K562 (cell line): Measurements from ENCODE around the gene PDIA5. TPM values are rescaled to one million over a fixed set of nuclear protein-coding genes. Genes with fewer than 3 reads are reported as not detected.

Experiments used
- ATAC-seq: fragments of 200-7000 bp; cut with Tn5 transposase; 3 replicates; pipeline ENCODE4 v1.9.1; 2020; ENCODE audit warnings: moderate library complexity
- BruUV-seq: library from RNA; stranded (reverse); fragments of 400-500 nt; replicated peaks from 2 replicates; lab custom pipeline; 2021; lab: Mats Ljungman, UMichigan
- CTCF ChIA-PET: fragments of 300-600 bp; formaldehyde crosslinking; extraction: SDS; loops from one replicate; lab custom pipeline; 2021; ENCODE audit warnings: low intra/inter-chr PET ratio; lab: Yijun Ruan, JAX
- POLR2A ChIA-PET: fragments of 300-600, 350-650 bp; sonication (Branson Sonifier 250); formaldehyde crosslinking; extraction: SDS; loops from one replicate; lab custom pipeline; 2021; ENCODE audit warnings: antibody characterized with exemption, inconsistent platforms; lab: Yijun Ruan, JAX
- DNase-seq, 4 experiments: peaks; one replicate each; pipeline versions ENCODE4 v3.0.0 to v3.0.0-alpha.2; 2011 to 2018; ENCODE audit warnings: low spot score in 3 of 4, mixed read lengths in 3 of 4; ENCODE audit errors: extremely low read depth in 1 of 4
- FAIRE-seq: peaks from 2 replicates; lab custom pipeline; 2011; peaks lifted over from hg19 to GRCh38; lab: Jason Lieb, UNC
- H2AFZ ChIP-seq: 2 replicates; pipeline ENCODE4 v1.6.0; 2011; ENCODE audit warnings: low read depth, low read length, control low read depth, inconsistent platforms
- H3K27ac ChIP-seq: fragments of 200-600 bp; 3 replicates; pipeline ENCODE4 v1.8.0; 2011; ENCODE audit warnings: low read depth, mild to moderate bottlenecking, control low read depth, inconsistent platforms, low read length, moderate library complexity, mixed read lengths; ENCODE audit errors: extremely low read depth
- H3K27me3 ChIP-seq, 2 experiments: fragments of 300-600 bp in 1 of 2; 2 replicates in 1 of 2; 3 replicates in 1 of 2; pipeline versions ENCODE4 v1.6.0 to v1.8.0; 2011; ENCODE audit warnings: inconsistent platforms in 2 of 2, low read length in 2 of 2, mild to moderate bottlenecking in 1 of 2, mixed read lengths in 1 of 2, moderate library complexity in 1 of 2; ENCODE audit not compliant: control insufficient read depth in 2 of 2, insufficient read depth in 2 of 2
- H3K36me3 ChIP-seq: fragments of 300-600 bp; 3 replicates; pipeline ENCODE4 v1.8.0; 2011; ENCODE audit warnings: mild to moderate bottlenecking, low read length, inconsistent platforms; ENCODE audit not compliant: control insufficient read depth, insufficient read depth
- H3K4me1 ChIP-seq, 2 experiments: fragments of 200-600 bp in 1 of 2; replicated peaks in 1 of 2; 2 replicates in 1 of 2; 3 replicates in 1 of 2; pipeline versions ENCODE4 v1.5.1 to v1.8.0; 2011; ENCODE audit warnings: inconsistent platforms in 2 of 2, low read length in 2 of 2, mild to moderate bottlenecking in 1 of 2, mixed read lengths in 1 of 2, moderate library complexity in 1 of 2; ENCODE audit not compliant: control insufficient read depth in 2 of 2, insufficient read depth in 2 of 2
- H3K4me2 ChIP-seq: 2 replicates; pipeline ENCODE4 v1.6.1; 2011; ENCODE audit warnings: low read length, control low read depth, inconsistent platforms, mixed read lengths; ENCODE audit not compliant: insufficient read depth
- H3K4me3 ChIP-seq: fragments of 200-600 bp; sonication (generic), shearing (Covaris generic); 2 replicates; pipeline ENCODE4 v1.5.1; 2016; ENCODE audit warnings: control low read depth, inconsistent platforms
- H3K79me2 ChIP-seq: fragments of 200-600 bp; 3 replicates; pipeline ENCODE4 v1.8.0; 2011; ENCODE audit warnings: low read length, inconsistent platforms; ENCODE audit not compliant: control insufficient read depth, insufficient read depth
- H3K9ac ChIP-seq, 2 experiments: 2 replicates each; pipeline versions ENCODE4 v1.6.0 to v1.6.1; 2011; ENCODE audit warnings: low read depth in 2 of 2, low read length in 2 of 2, control low read depth in 1 of 2, inconsistent platforms in 1 of 2, mild to moderate bottlenecking in 1 of 2, mixed read lengths in 1 of 2; ENCODE audit not compliant: insufficient read depth in 1 of 2
- H3K9me1 ChIP-seq: one replicate; pipeline ENCODE4 v1.6.0; 2011; ENCODE audit warnings: inconsistent platforms, mild to moderate bottlenecking, low read length, moderate library complexity; ENCODE audit not compliant: control insufficient read depth, insufficient read depth
- H3K9me3 ChIP-seq: replicated peaks from 2 replicates; pipeline ENCODE4 v1.5.1; 2011; ENCODE audit warnings: low read depth, low read length, inconsistent platforms; ENCODE audit not compliant: control insufficient read depth, insufficient read depth
- H4K20me1 ChIP-seq: replicated peaks from 2 replicates; pipeline ENCODE4 v1.6.1; 2011; ENCODE audit warnings: low read length, inconsistent platforms, mixed read lengths; ENCODE audit not compliant: control insufficient read depth, insufficient read depth
- CBX2 ChIP-seq: fragments of 200-600 bp; sonication (generic); IDR thresholded peaks from one replicate; pipeline ENCODE4 v1.6.1; 2012; ENCODE audit warnings: mild to moderate bottlenecking, low read length, inconsistent platforms; ENCODE audit not compliant: insufficient read depth, poor library complexity, severe bottlenecking
- EP300 ChIP-seq: IDR thresholded peaks from 2 replicates; pipeline ENCODE4 v1.6.1; 2012; ENCODE audit warnings: low read length, improper control_type of control experiment
- ETS1 ChIP-seq: conservative IDR thresholded peaks from 2 replicates; pipeline ENCODE4 v1.6.1; 2011; ENCODE audit warnings: low read depth, mild to moderate bottlenecking, low read length; ENCODE audit not compliant: control insufficient read depth
- GATAD2A ChIP-seq: fragments of 450-650 bp; IDR thresholded peaks from 2 replicates; pipeline ENCODE4 v1.6.1; 2017
- HLTF ChIP-seq: fragments of 450-650 bp; IDR thresholded peaks from 2 replicates; pipeline ENCODE4 v1.6.1; 2016
- IRF2 ChIP-seq: sonication (generic); formaldehyde crosslinking; IDR thresholded peaks from 2 replicates; pipeline ENCODE4 v1.8.1; 2022; ENCODE audit warnings: mild to moderate bottlenecking, missing genetic modification reagents
- MBD2 ChIP-seq: sonication (generic); IDR thresholded peaks from 2 replicates; pipeline ENCODE4 v1.6.1; 2016; ENCODE audit warnings: low read depth, borderline replicate concordance
- NCOA1 ChIP-seq: fragments of 450-650 bp; IDR thresholded peaks from 2 replicates; pipeline ENCODE4 v1.6.1; 2016; ENCODE audit warnings: low read depth
- NFYB ChIP-seq: IDR thresholded peaks from 2 replicates; pipeline ENCODE4 v1.6.1; 2011; ENCODE audit warnings: mild to moderate bottlenecking, moderate library complexity; ENCODE audit not compliant: insufficient read length; ENCODE audit errors: extremely low read depth
- NR4A1 ChIP-seq, 2 experiments: fragments of 250-450 bp in 1 of 2; fragments of 450-650 bp in 1 of 2; sonication (Bioruptor Pico) in 1 of 2; IDR thresholded peaks; 2 replicates each; pipeline versions ENCODE4 v1.4.0 to v1.6.1; 2016 to 2020; ENCODE audit warnings: mild to moderate bottlenecking in 2 of 2, missing compliant biosample characterization in 1 of 2, missing genetic modification characterization in 1 of 2, moderate library complexity in 1 of 2
- TBP ChIP-seq: optimal IDR thresholded peaks from 2 replicates; pipeline ENCODE3; 2011; ENCODE audit warnings: low read depth, low read length, improper control_type of control experiment
- ZFP30 ChIP-seq: fragments of 250-450 bp; sonication (Bioruptor Pico); IDR thresholded peaks from 2 replicates; pipeline ENCODE4 v1.8.0; 2022; ENCODE audit warnings: moderate library complexity, mild to moderate bottlenecking, inconsistent platforms, borderline replicate concordance
- ZNF740 ChIP-seq, 3 experiments: fragments of 200-800 bp in 1 of 3; sonication (Bioruptor generic) in 1 of 3; sonication (generic) in 1 of 3; formaldehyde crosslinking in 1 of 3; IDR thresholded peaks; 2 replicates each; pipeline versions ENCODE4 v1.6.1 to v1.8.0; 2016 to 2022; ENCODE audit warnings: mild to moderate bottlenecking in 2 of 3, missing compliant biosample characterization in 2 of 3, missing genetic modification characterization in 2 of 3, missing genetic modification reagents in 1 of 3
- ZNF79 ChIP-seq: fragments of 250-450 bp; sonication (Bioruptor Pico); IDR thresholded peaks from 2 replicates; pipeline ENCODE4 v1.4.0; 2020; ENCODE audit warnings: low read depth, mild to moderate bottlenecking, moderate library complexity
- WGBS: fragments of 100-300 bp; shearing (Covaris generic); methylation state at CpG from one replicate; pipeline ENCODE4 v1.1.6; 2016; ENCODE audit warnings: low coverage, mixed read lengths; ENCODE audit not compliant: insufficient coverage; ENCODE audit errors: missing lambda C conversion rate; 5-methylcytosine and 5-hydroxymethylcytosine counted together
- in situ Hi-C: fragments of 300-500 bp; cut with MboI; formaldehyde crosslinking; loops from 4 replicates; pipeline ENCODE4 v1.15.0; 2018; ENCODE audit warnings: inconsistent platforms, mixed read lengths
- intact Hi-C: fragments of 100-400 bp; cut with micrococcal nuclease; formaldehyde crosslinking; loops from 2 replicates; pipeline ENCODE4 v1.14.2; 2022
- polyA plus RNA-seq, 8 experiments: library from polyadenylated mRNA; depleted of rRNA in 4 of 8; stranded (reverse) in 5 of 8; unstranded in 3 of 8; fragments of >200 nt; fragmentation: Nextera tagmentation in 2 of 8; fragmentation: Illumina TruSeq in 1 of 8; extraction: Ambion mirVana in 2 of 8; extraction: Trizol in 1 of 8; gene quantifications; 2 replicates each; pipeline versions ENCODE4 v1.2.1 to v1.2.3, GENCODE V29; 2011 to 2014; ENCODE audit warnings: inconsistent platforms in 1 of 8, missing spikeins in 1 of 8
- total RNA-seq, 7 experiments: library from RNA; depleted of rRNA in 6 of 7; stranded (reverse); fragments of >200 nt in 6 of 7; fragmentation: Illumina TruSeq in 2 of 7; extraction: Trizol in 2 of 7; gene quantifications; 2 replicates each; pipeline versions ENCODE4 v1.2.1 to v1.2.3, GENCODE V29; 2011 to 2021; ENCODE audit warnings: low replicate concordance in 1 of 7

The PDIA5 gene
- total and polyA plus RNA-seq, 9 of the 15 experiments (the other 6 are each of a cell fraction or from before 2014, with no cell fraction given): 3.4 to 31.8 (median 19.6) TPM

DNA sequence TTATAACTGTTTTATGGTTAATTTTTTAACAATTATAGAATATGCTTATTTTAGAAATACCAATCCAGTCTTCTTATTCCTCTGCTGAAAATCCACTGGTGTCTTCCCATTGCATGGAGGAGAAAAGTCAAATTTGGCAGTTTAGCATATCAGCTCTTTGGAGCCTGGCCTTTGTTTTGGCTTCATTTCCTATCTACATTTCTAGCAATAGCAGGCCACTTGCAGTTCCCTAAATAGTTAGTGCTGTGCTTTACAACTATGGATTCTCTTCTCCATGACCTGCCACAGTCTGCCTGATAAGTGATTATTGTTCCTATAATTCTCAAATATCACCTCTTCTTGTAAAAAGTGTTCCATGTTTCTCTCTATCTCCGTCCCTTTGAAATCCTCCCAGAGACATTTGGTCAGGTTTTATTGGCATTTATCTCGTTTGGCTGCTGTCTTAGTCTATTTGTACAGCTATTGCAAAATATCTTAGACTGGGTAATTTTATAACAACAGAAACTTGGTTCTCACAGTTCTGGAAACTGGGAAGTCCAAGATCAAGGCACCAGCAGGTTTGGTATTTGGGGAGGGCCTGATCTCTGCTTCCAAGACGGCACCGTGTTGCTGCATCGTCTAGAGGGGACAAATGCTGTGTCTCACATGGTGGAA is 126.8 kb downstream of the PDIA5 start:
- TF ChIP-seq NR4A1 (CRISPR knock-in tag; IDR thresholded peaks at IDR 0.05) (no peak), NR4A1 (tag; IDR thresholded peaks at IDR 0.05) (no peak), ZFP30 (CRISPR knock-in tag) (no peak), EP300 (no peak), IRF2 (no peak), GATAD2A (no peak), TBP (no peak), MBD2 (no peak), CBX2 (no peak), ZNF79 (CRISPR knock-in tag) (no peak), ETS1 (no peak), ZNF740 (CRISPR knock-in tag; IDR thresholded peaks at IDR 0.05) (no peak), ZNF740 (tag; IDR thresholded peaks at IDR 0.05) (no peak), HLTF (no peak), NFYB (no peak), NCOA1 (no peak)
- TF ChIP-seq, all 486 proteins: peak for 0
- Histone ChIP-seq H3K9me3 (no peaks in the 10 kb centered on the region), H4K20me1 (no peaks in the 10 kb centered on the region), H3K4me1 (no peaks in the 10 kb centered on the region; a peak in 2 of 5 replicates), H3K36me3 (no peaks in the 10 kb centered on the region), H3K27ac (no peak overlapping the region), H3K9ac (no peak overlapping the region), H3K27me3 (no peaks in the 10 kb centered on the region), H2AFZ (no peak overlapping the region), H3K4me3 (no peak overlapping the region), H3K79me2 (no peaks in the 10 kb centered on the region), H3K9me1 (no peaks in the 10 kb centered on the region), H3K4me2 (no peak overlapping the region)
- DNase-seq (no peak), ATAC-seq (no peak), FAIRE-seq (no peak)
- POLR2A ChIA-PET: no interaction called here
- 51% methylated on average over 5 of the region's 5 CpGs for WGBS
- intact Hi-C loops (no loop called here), in situ Hi-C loops (no loop called here)
- CTCF ChIA-PET: no interaction called here
- no TSS peak for BruUV-seq
